OCI-M2 (cell line): ENCODE measurements around the gene MSS51.
"Not testable (repeated sequence)": the region's sequence is repeated elsewhere in the genome, so short reads cannot be mapped to it uniquely, and the experiment has no call there.

Experiments
- DNase-seq: peaks from one replicate; lab custom pipeline; 2025; ENCODE audit not compliant: unreplicated experiment; lab: John Stamatoyannopoulos, UW

The MSS51 gene

DNA sequence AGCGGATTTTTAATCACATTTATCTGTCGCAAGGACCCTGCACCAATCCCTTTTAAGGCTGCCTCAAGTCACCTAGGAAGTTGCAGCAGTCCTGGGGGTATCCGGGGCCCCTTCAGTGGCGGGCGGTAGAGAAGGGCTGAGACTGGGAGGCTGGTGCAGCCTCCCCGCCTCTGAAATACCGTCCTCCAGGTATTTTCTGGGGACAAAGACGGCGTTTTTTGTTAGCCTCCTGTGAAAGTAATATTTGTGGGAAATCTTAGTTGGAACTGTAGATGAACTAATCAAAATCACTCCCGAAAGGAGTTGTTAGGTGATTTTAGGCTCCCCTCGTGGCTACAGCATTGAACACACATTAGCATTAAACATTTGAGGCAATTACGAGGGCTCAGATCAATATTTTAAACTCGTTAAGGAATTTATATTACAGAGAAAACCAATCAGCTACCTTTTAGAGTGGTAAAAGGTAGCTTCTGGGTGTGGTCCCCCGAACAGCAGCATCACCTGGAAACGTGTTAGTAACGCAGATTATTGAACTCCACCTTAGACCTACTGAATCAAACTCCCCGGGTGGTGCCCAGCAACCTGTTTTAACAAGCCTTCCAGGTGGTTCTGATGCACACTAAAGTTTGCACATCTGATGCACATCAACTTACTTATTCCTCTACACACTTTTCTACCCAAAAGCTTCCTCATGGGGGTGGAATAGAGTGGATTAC lies 19.0 kb downstream of the MSS51 start:
- DNase-seq: no peak

DNA sequence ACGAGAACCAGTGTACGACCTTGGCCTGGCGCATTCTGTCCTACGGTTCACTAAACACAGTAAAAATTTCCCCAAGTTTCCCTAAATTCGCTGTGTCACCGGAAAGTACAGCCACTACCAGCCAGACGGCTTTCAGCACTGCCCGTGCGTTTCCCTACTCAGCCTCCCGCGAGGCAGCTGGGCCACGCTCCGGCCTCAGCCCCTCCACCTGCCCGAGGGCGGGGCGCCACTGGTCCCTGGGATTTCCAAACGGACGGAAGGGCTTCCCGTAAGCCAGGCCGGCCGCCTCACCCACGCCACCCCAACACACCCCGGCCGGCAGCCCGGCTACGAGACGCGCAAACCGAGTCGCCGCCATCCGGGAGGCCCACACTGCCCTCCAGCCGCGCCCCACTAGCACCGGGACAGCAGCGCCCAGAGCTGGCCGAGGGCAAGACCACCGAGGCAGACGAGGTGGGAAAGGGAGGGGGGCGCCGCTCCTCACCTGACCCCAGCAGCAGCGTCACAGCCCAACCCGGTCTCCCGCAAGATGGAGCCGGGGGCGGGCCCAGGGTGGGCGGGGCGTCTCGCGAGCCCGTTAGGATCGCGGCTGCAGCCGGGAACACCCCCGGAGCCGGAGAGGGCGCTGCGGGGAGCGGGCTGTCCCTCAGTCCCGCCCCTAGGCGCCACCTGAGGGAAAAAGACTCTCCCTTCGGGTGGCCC lies 19.7 kb downstream of the MSS51 start, which contains the start of gene ANXA7:
ANXA7 (minus strand) TSS at position 531 of the 702 bp plus-strand sequence. CDS start 13,202 bp downstream, outside the sequence.
- DNase-seq: peak; percentile 19

DNA sequence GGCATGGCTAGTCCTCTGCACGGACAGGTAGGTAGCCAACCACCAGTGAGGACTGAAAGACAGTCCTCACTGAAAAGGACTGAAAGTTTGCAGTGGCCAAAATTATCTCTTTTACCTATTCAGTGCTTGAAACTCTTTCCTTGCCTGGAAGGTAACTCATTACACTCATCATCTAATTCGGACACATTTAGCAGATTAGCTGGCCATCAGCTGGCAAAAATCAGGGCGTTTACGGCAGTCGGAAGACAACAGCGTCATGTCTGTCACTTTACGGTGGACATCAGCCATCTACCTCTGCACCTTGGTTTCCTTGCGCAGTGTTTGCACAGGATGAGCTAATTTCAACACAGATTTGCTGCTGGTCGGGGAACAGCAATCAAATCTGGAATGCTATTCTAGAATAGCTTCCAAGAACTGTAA lies 20.2 kb downstream of the MSS51 start:
- no peak for DNase-seq

DNA sequence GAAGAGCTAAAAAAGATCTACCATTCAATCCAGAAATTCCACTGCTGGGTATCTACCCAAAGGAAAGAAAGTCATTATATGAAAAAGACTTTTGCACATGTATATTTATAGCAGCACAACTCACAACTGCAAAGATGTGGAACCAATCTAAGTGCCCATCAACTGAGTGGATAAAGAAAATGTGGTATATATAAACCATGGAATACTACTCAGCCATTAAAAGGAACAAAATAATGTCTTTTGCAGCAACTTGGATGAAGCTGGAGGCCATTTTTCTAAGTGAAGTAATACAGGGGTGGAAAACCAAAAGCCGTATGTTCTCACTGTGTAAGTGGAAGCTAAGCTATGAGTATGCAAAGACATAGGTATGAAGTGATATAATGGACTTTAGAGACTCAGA lies 22.5 kb downstream of the MSS51 start:
- no peak for DNase-seq

DNA sequence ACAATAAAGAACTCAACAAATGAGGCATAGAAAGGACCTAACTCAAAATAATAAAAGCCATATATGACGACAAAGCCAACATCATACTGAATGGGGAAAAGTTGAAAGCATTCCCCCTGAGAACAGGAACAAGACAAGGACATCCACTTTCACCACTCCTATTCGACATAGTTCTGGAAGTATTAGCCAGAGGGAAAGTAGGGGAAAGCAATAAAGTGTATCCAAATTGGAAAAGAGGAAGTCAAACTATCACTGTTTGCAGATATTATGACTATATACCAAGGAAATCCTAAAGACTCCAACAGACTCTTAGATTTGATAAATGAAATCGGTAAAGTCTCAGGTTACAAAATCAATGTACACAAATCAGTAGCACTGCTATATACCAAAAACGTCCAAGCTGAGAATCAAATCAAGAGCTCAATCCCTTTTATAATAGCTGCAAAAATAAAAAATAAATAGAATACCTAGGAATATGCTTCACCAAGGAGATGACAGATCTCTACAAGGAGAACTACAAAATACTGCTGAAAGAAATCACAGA lies 24.3 kb downstream of the MSS51 start:
- no peak for DNase-seq

DNA sequence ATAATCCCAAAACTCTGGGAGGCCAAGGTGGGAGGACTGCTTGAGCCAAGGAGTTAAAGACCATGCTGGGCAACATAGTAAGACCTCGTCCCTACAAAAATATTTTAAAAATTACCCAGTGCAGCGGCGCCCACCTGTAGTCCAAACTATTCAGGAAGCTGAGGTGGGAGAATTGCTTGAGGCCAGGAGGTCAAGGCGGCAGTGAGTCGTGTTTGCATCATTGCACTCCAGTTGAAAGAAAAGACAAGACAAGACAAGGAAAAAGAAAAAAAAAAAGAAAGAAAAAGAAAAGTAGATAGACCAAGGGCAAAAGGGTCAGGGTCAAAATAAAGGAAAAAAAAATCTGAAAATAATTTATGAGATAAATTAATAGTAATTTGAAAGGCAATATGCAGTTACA lies 25.3 kb downstream of the MSS51 start:
- DNase-seq: no peak

DNA sequence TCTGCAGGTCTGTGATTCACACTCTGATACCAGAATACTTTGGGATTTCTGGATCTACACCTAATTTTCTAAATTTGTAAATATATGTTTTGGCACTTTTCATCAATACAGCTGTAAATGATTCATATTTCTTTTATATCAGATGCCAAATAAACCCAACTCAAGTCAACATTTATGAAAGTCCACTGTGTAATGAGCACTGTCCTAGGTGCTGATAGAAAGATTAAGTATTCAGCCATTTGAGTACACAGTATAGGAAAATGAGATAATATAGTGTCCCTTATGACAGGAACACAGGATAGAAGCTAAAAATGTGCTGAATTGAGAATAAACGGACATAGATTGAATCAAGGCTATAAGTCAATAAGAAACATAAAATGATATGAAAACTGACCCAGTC lies 25.9 kb downstream of the MSS51 start:
- no peak for DNase-seq

DNA sequence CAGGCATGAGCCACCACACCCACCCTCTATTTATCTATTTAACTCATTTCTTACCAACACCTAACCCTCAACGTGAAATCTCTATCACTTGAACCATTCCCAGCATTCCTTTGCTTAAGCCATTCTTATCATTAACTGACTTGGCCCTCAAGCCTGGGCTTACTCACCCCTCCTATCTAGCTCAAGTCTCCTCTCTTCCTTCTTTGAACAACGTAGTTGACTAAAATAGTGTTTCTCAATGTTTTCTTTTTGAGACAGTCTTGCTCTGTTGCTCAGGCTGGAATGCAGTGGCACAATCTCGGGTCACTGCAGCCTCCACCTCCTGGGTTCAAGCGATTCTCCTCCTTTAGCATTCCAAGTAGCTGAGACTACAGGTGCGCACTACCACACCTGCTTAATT lies 26.5 kb downstream of the MSS51 start:
- DNase-seq: no peak

DNA sequence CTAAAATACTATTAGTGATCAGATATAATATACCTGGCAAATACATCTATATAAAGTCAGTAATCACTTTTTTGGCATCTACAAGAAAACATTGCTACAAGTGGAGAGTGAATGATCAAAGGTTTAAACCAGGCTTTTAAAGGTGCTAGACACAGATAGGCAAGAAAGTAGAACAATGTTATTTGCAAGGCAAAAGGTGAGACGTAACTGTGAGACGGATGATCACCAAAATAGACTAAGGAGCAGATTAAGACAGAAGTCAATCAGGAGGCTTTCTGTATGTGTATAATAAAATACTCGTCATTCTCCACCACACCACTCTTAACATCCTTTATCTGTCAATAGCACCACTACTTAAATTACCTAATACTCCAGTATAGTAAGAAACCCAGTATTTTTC lies 27.8 kb downstream of the MSS51 start:
- DNase-seq: no peak

DNA sequence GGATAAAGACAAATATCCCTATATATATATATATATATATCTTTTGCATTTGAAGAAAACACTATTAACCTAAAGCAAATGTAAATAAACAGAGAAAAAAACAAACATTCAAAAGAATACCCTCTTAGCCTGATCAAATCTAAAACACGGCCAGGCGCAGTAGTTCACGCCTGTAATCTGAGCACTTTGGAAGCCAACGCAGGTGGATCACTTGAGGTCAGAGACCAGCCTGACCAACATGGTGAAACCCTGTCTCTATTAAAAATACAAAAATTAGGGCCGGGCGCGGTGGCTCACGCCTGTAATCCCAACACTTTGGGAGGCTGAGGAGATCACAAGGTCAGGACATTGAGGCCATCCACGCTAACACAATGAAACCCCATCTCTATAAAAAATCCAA lies 28.7 kb downstream of the MSS51 start:
- DNase-seq: no peak

DNA sequence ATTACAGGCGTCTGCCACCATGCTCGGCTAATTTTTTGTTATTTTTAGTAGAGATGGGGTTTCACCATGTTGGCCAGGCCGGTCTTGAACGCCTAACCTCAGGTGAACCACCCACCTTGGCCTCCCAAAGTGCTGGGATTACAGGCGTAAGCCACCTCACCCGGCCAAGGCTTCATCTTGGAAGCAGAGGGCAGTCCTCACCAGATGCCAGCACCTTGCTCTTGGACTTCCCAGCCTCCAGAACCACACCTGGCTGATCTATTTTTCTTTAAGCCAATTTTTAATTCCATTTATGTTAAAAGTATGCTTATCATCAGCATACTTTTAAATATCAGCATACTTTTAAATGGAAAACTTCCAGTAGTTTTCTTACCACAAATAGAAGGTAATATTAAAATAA lies 31.7 kb downstream of the MSS51 start:
- no peak for DNase-seq

DNA sequence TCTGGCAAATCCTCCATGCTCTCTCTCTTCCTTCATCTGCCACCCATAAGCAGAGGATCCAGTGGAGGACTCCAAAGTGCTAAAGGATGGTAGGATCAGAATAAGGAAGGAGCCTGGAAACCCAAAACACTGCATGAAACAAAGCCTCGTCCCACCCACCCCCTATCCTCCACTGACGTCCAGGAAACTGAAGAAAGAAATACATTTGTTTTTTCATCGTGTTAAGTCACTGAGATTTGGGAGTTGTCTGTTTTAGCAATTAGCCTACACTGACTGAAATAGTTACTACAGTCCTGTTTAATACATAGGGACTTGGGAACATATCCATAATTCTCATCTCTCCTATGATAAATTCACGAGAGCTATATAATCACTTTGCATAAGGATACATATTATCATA lies 34.3 kb downstream of the MSS51 start:
- DNase-seq: no peak

DNA sequence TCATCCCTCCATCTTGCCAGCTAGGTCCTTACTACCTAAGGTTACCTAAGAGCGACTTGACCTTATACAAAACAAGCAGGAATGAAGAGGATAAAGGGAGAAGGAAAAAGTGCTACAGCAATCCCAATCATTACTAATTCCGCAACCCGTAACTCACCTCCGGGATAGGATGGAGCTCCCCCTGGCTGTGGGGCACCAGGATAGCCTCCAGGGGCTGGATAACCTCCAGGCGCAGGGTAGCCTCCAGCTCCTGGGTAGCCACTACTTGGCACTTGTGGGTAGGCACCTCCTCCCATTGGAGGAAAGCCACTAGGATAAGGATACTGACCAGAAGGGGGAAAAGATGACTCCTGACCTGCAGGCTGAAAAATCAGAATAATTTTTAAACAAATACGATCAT lies 35.3 kb downstream of the MSS51 start:
- no peak for DNase-seq

DNA sequence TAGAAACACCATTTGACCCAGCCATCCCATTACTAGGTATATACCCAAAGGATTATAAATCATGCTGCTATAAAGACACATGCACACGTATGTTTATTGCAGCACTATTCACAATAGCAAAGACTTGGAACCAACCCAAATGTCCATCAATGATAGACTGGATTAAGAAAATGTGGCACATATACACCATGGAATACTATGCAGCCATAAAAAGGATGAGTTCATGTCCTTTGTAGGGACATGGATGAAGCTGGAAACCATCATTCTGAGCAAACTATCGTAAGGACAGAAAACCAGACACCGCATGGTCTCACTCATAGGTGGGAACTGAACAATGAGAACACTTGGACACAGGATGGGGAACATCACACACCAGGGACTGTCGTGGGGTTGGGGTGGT lies 39.0 kb downstream of the MSS51 start:
- DNase-seq: not testable (repeated sequence)

DNA sequence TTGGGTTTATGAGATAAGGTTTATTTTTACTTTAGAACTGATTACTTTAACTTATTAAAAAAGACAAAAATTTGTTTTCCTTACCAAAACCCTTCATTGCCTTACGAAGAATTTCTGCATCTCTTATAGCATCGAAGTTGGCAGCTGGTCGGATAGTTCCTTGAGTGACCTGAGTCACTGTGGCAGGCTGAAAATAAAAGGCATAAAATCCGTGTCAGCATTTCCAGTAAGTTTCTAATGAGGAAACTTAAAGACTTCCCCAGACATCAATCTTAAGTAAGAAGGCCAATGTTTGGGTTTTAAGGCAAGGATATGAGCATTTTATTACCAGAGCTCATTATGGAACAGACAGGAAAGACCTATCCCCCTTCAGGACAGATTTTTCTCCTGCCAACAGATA lies 45.1 kb downstream of the MSS51 start:
- no peak for DNase-seq

DNA sequence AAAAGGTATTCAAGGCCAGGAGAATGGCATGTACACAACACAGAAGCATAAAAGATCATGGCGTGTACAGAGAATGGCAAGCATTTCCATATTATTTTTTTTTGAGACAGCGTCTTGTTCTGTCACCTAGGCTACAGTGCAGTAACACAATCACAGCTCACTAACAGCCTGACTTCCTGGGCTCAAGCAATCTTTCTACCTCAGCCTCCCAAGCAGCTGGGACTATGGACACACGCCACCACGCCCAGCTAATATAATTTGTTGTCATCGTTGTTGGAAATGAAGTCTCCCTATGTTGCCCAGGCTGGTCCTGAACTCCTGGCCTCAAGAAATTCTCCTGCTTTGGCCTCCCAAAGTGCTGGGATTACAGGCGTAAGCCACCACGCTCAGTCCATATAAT lies 46.8 kb downstream of the MSS51 start:
- no peak for DNase-seq

DNA sequence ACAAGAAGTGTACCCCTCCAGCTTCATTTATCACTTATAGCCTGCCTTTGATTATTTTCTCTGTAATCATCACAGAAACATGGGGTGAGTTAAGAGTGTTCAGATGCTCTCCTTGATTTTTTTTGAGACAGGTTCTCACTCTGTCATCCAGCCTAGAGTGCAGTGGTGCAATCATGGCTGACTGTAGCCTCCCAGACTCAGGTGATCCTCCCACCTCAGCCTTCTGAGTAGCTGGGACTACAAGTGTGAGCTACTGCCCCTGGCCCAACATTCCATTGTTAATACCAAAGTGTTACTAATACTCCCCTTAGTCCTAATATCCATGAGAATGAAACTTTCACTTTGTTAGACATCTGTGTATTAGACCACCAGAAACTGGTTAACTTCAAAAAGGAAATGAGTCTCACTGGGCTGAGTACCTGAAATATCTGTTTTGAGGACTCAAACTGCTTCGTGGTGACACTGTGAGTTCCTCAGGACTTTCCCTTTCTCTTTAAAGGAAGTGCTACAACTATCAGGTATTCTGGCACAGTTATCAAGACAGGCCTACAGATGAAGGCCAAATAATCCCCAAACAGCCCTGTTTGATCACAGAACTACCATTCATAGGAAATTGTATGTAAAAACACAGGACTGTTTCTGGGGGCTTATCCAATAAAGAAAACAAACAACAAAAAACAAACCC lies 54.2 kb downstream of the MSS51 start:
- no peak for DNase-seq

DNA sequence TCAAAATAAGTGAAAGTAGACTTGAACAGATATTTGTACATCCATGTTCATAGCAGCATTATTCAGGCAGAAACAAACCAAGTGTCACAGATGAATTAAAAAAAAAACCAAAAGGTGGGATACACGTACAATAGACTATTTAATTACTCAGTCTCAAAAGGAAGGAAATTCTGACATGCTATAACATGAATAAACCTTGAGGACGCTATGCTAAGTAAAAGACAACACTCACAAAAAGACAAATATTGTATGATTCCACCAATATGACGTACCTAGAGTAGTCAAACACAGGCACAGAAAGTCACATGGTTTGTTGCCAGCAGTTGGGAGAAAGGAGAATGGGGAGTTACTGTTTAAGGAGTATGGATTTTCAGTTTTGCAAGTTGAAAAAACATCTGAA lies 56.7 kb downstream of the MSS51 start:
- DNase-seq: no peak
